Measurements from ENCODE around the gene TUBGCP5.

DNA sequence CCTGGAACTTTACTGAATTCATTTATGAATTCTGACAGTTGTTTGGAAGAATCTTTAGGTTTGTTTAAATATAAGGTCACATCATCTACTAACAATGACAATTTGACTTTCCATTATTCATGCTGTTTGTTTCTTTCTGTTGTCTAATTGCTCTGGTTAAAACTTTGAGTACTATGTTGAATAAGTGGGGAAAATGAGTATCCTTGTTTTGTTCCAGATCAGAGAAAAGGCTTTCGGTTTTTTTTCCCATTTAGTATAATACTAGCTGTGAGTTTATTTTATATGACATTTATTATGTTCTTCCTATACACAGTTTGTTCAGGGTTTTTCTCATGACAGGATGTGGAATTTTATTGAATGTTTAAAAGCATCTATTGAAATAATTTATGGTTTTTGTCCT is 11.3 kb upstream of the TUBGCP5 start:
- no peak for TF ChIP-seq EZH2 (IDR thresholded peaks at IDR 0.05; ENCODE audit: low read depth)
- TF ChIP-seq, protein P1, sequence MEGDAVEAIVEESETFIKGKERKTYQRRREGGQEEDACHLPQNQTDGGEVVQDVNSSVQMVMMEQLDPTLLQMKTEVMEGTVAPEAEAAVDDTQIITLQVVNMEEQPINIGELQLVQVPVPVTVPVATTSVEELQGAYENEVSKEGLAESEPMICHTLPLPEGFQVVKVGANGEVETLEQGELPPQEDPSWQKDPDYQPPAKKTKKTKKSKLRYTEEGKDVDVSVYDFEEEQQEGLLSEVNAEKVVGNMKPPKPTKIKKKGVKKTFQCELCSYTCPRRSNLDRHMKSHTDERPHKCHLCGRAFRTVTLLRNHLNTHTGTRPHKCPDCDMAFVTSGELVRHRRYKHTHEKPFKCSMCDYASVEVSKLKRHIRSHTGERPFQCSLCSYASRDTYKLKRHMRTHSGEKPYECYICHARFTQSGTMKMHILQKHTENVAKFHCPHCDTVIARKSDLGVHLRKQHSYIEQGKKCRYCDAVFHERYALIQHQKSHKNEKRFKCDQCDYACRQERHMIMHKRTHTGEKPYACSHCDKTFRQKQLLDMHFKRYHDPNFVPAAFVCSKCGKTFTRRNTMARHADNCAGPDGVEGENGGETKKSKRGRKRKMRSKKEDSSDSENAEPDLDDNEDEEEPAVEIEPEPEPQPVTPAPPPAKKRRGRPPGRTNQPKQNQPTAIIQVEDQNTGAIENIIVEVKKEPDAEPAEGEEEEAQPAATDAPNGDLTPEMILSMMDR (conservative IDR thresholded peaks at IDR 0.05): no peak
